ENCODE data around the gene TDRD3. TPM values are rescaled to one million over a fixed set of nuclear protein-coding genes. Genes with fewer than 3 reads are reported as not detected.
A peak's percentile ranks its signal among the peaks of the same experiment; 100 is the strongest.

The TDRD3 gene
- polyA plus RNA-seq, 3 donors = 30.8 to 36.7 (median 35.7) TPM

- DNase-seq = peak; percentile 42
Measured at GRCh38 chr13:60448907-60449510, 52.0 kb downstream of the TDRD3 start.

- no peak for DNase-seq
Measured at GRCh38 chr13:60453490-60453889, 56.5 kb downstream of the TDRD3 start.

DNA sequence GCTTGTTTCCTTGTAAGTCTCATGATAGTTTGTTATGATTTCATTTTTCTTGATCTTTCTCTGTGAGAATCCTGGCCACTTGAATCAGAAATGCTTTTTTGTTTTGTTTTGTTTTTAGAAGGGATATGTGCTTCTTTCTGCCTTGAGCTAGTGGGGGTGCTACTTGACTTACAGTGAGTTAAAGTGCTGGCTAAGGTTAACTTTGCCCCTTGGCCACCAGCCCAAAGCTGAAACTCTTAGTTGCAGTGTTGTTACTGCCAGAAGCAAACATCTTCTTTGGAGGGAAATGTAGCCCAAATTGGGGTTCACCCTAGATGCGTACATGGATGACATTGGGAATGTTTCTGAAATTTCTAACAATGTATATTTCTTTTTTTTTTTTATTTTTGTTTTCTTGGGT is 57.4 kb downstream of the TDRD3 start:
- no peak for DNase-seq

DNA sequence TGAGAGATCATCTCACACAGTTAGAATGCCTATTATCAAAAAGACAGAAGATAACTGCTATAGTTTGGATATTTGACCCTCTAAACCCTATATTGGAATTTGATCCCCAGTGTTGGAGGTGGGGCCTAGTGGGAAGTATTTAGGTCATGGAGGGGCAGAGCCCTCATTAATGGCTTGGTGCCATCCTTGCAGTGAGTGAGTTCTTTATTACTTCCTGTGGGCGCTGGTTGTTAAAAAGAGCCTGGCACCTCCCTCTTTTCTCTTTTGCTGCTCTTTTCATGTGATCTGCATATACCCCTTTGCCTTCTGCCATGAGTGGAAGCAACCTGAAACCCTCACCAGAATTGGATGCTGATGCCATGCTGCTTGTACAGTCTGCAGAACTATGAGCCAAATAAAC is 66.8 kb downstream of the TDRD3 start:
- DNase-seq = no peak

GRCh38 chr13:60467098-60467497 is 70.1 kb downstream of the TDRD3 start:
- DNase-seq = no peak

GRCh38 chr13:60479273-60479672 is 82.3 kb downstream of the TDRD3 start:
- DNase-seq = no peak

- DNase-seq = no peak
Measured at GRCh38 chr13:60482012-60482411, 85.0 kb downstream of the TDRD3 start.

- DNase-seq = no peak
Measured at GRCh38 chr13:60484865-60485264, 87.8 kb downstream of the TDRD3 start.

DNA sequence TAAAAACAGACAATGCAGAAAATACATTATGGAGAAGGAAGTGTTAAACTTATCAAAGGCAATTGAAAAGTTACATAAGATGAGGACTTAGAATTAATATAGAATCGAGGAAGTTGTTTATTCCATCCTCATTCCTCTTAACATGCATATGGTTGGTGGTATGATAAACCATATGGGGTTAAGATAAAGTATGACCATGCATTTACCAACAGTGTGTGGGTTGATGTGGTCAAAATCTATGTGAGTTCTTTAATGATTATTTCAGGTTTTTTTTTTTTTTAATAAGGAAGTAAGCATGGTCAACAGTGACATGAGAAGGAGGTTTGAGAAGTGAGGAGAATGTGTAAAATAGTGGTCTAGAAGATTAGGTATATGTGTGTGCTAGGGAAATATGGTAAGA is 94.5 kb downstream of the TDRD3 start:
- no peak for DNase-seq

DNA sequence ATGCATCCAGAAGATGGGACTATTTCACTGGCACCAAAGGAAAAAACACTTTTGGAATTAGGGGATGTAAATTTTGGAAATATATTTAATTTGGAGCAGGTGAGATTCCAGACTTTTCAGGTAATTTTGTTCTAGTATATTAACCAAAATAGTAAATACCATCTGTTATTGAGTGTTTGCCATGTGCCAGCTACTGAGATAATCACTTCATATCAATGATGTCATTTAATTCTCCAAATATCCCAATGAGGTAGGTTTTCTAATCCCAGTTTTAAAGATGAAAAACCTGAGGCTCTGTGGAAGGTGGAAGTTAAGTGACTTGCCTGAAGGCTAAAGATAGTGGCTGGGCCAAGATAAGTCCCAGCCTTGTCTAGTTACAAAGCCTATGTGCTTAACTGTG is 95.2 kb downstream of the TDRD3 start:
- no peak for DNase-seq

GRCh38 chr13:60494296-60494695 is 97.3 kb downstream of the TDRD3 start:
- DNase-seq = no peak

DNA sequence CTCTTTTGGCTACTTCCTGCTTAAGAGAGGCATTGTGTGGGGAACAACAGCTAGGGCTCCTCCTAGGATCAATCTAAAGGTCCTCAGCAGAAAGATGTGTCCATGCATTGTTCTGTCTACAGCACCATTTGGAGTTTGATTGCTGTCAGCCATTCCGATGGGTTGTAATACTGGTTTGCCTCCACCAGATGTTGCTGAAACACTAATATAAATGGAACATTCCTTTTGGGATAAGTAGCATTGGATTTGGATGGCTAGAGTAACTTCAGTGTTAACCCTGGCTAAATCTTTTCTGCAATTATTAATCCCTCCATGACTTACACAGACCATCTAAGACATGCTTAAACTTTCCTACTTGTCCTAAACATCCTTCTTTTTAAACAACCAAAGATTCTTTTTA is 104.2 kb downstream of the TDRD3 start:
- no peak for DNase-seq

- no peak for DNase-seq
Measured at GRCh38 chr13:60509601-60510386, 112.8 kb downstream of the TDRD3 start.

GRCh38 chr13:60511637-60512036 is 114.6 kb downstream of the TDRD3 start:
- DNase-seq = no peak

DNA sequence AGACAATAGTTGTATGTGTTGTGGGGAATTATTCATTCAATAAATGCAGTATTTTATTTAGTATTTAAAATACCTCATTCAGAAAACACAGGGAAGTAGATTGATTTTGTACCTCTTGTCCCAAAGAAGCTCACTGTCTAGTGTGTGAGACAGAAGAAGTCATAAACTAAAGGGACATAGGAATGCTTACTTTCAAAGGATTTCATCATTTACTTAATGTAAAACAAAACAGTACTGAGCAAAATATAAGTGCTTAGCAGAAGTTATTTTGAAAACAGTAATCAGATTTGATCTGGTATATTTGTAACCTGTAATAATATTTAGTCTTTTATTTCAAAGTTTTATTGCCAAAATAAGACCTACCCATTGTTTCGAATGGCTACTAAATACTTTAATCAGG is 117.9 kb downstream of the TDRD3 start:
- no peak for DNase-seq

DNA sequence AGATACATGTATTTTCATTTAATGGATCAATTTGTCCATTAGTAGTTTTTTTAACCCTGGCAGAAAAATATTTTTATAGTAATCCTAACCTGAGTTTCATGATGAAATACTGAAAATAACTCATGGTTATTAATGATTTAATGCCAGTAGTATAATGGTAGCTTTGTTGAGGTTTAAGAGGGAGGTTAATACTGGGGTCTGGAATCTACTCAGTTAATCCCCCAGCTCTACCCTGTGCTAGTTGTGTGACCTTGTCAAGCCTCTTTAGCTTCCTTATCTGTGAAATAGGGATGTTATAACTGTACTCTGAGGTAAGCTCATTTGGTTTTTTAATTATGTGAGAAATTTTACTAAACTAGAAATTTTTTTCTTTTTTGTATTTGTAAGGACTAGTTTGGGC is 122.5 kb downstream of the TDRD3 start:
- no peak for DNase-seq

- no peak for DNase-seq
Measured at GRCh38 chr13:60520902-60521569, 124.0 kb downstream of the TDRD3 start.

- peak; percentile 0 for DNase-seq
Measured at GRCh38 chr13:60538566-60538965, 141.5 kb downstream of the TDRD3 start.

GRCh38 chr13:60540276-60540675 is 143.3 kb downstream of the TDRD3 start:
- no peak for DNase-seq

- no peak for DNase-seq
Measured at GRCh38 chr13:60562096-60562780, 165.2 kb downstream of the TDRD3 start.

GRCh38 chr13:60571571-60571970 is 174.6 kb downstream of the TDRD3 start:
- no peak for DNase-seq

GRCh38 chr13:60572003-60572798 is 175.2 kb downstream of the TDRD3 start:
- no peak for DNase-seq

All from renal pelvis (tissue), 4 donors.